H1 (cell line): ENCODE results near the gene PXN. TPM values are rescaled to one million over a fixed set of nuclear protein-coding genes. Genes with fewer than 3 reads are reported as not detected.
A peak's percentile ranks its signal among the peaks of the same experiment; 100 is the strongest.

Experiments used
- CTCF ChIA-PET: fragments of 300-600 bp; sonication (Branson Sonifier 250); formaldehyde crosslinking; loops from one replicate; lab custom pipeline; 2021; ENCODE audit not compliant: partially characterized antibody; lab: Charles Lee
- POLR2A ChIA-PET: fragments of 300-600 bp; sonication (Branson Sonifier 250); formaldehyde crosslinking; loops from one replicate; lab custom pipeline; 2021; ENCODE audit warnings: inconsistent platforms; ENCODE audit not compliant: partially characterized antibody; lab: Charles Lee
- DNase-seq, 2 experiments: peaks; one replicate each; pipeline versions ENCODE4 v3.0.0 to v3.0.0-alpha.2; 2010 to 2022; ENCODE audit warnings: low spot score in 2 of 2, low read depth in 1 of 2, mixed read lengths in 1 of 2
- FAIRE-seq: peaks from 2 replicates; lab custom pipeline; 2011; peaks lifted over from hg19 to GRCh38; lab: Jason Lieb, UNC
- H2AFZ ChIP-seq: 2 replicates; pipeline ENCODE4 v1.8.1; 2012; ENCODE audit warnings: low read length, inconsistent platforms
- H2AK5ac ChIP-seq: 2 replicates; pipeline ENCODE4 v1.6.1; 2013; ENCODE audit warnings: low read depth, low read length
- H2BK120ac ChIP-seq: replicated peaks from 2 replicates; pipeline ENCODE3; 2013; ENCODE audit warnings: low read depth, low read length, inconsistent platforms
- H2BK12ac ChIP-seq: 2 replicates; pipeline ENCODE4 v1.6.1; 2013; ENCODE audit warnings: low read depth, low read length
- H2BK15ac ChIP-seq: 2 replicates; pipeline ENCODE4 v1.6.1; 2013; ENCODE audit warnings: low read length
- H2BK20ac ChIP-seq: 2 replicates; pipeline ENCODE4 v1.6.1; 2013; ENCODE audit warnings: low read length
- H2BK5ac ChIP-seq: 2 replicates; pipeline ENCODE4 v1.6.1; 2013; ENCODE audit warnings: low read depth, low read length
- H3K14ac ChIP-seq: 2 replicates; pipeline ENCODE4 v1.6.1; 2013; ENCODE audit warnings: inconsistent platforms; ENCODE audit not compliant: insufficient read length
- H3K18ac ChIP-seq: 2 replicates; pipeline ENCODE4 v1.6.1; 2013; ENCODE audit warnings: low read length; ENCODE audit errors: extremely low read depth
- H3K23ac ChIP-seq: 2 replicates; pipeline ENCODE4 v1.6.1; 2013; ENCODE audit warnings: inconsistent platforms; ENCODE audit not compliant: insufficient read length
- H3K23me2 ChIP-seq: 2 replicates; pipeline ENCODE4 v1.6.1; 2013; ENCODE audit warnings: low read depth, low read length
- H3K27ac ChIP-seq: 2 replicates; pipeline ENCODE4 v1.6.1; 2011; ENCODE audit warnings: low read depth, low read length, inconsistent platforms
- H3K27me3 ChIP-seq, 4 experiments: replicated peaks in 1 of 4; 1 replicate in 1 of 4; 2 replicates in 3 of 4; pipeline versions ENCODE4 v1.6.1 to v1.8.1; 2011 to 2013; ENCODE audit warnings: low read length in 3 of 4, mild to moderate bottlenecking in 3 of 4, inconsistent platforms in 2 of 4, mixed read lengths in 2 of 4, moderate library complexity in 1 of 4; ENCODE audit not compliant: control insufficient read depth in 3 of 4, insufficient read depth in 3 of 4; ENCODE audit errors: extremely low read depth in 1 of 4
- H3K36me3 ChIP-seq, 4 experiments: 2 replicates each; pipeline versions ENCODE4 v1.6.1 to v1.8.1; 2011 to 2013; ENCODE audit warnings: mild to moderate bottlenecking in 4 of 4, low read length in 3 of 4, moderate library complexity in 2 of 4, control low read depth in 1 of 4, inconsistent platforms in 1 of 4; ENCODE audit not compliant: insufficient read depth in 4 of 4, control insufficient read depth in 2 of 4
- H3K4ac ChIP-seq: replicated peaks from 2 replicates; pipeline ENCODE3; 2013; ENCODE audit warnings: low read length, low read depth, mixed read lengths, inconsistent platforms; ENCODE audit not compliant: insufficient read length
- H3K4me1 ChIP-seq, 4 experiments: replicated peaks in 1 of 4; 1 replicate in 1 of 4; 2 replicates in 3 of 4; pipeline versions ENCODE4 v1.6.1 to v1.8.1; 2011 to 2013; ENCODE audit warnings: low read length in 3 of 4, inconsistent platforms in 2 of 4, mixed read lengths in 1 of 4; ENCODE audit not compliant: insufficient read depth in 4 of 4, control insufficient read depth in 3 of 4
- H3K4me2 ChIP-seq, 2 experiments: 2 replicates each; pipeline versions ENCODE4 v1.6.1 to v1.8.1; 2011 to 2013; ENCODE audit warnings: low read depth in 2 of 2, low read length in 2 of 2, control low read depth in 1 of 2, inconsistent platforms in 1 of 2, mild to moderate bottlenecking in 1 of 2; ENCODE audit not compliant: insufficient read depth in 1 of 2
- H3K4me3 ChIP-seq, 4 experiments: fragments of 200-600, 300-600 bp in 1 of 4; sonication (generic), shearing (Covaris generic), sonication (Bioruptor Twin) in 1 of 4; 2 replicates each; pipeline versions ENCODE4 v1.5.1 to v1.8.1; 2011 to 2016; ENCODE audit warnings: low read length in 4 of 4, low read depth in 3 of 4, control low read depth in 2 of 4, inconsistent platforms in 2 of 4, mild to moderate bottlenecking in 2 of 4, mixed read lengths in 1 of 4, moderate library complexity in 1 of 4; ENCODE audit not compliant: insufficient read depth in 2 of 4; ENCODE audit errors: extremely low read depth in 1 of 4
- H3K56ac ChIP-seq: replicated peaks from 2 replicates; pipeline ENCODE3; 2013; ENCODE audit warnings: low read depth, mild to moderate bottlenecking, mixed read lengths, low read length, inconsistent platforms; ENCODE audit not compliant: insufficient read length
- H3K79me1 ChIP-seq: 2 replicates; pipeline ENCODE4 v1.6.1; 2013; ENCODE audit warnings: low read depth, low read length, control low read depth
- H3K79me2 ChIP-seq, 2 experiments: 2 replicates each; pipeline versions ENCODE4 v1.6.1 to v1.8.1; 2012 to 2013; ENCODE audit warnings: low read length in 2 of 2, mild to moderate bottlenecking in 2 of 2, inconsistent platforms in 1 of 2; ENCODE audit not compliant: insufficient read depth in 2 of 2, control insufficient read depth in 1 of 2
- H3K9ac ChIP-seq, 4 experiments: replicated peaks in 1 of 4; 1 replicate in 1 of 4; 2 replicates in 3 of 4; pipeline versions ENCODE4 v1.6.1 to v1.8.1; 2011 to 2013; ENCODE audit warnings: low read depth in 3 of 4, low read length in 3 of 4, control low read depth in 2 of 4, mild to moderate bottlenecking in 2 of 4, moderate library complexity in 2 of 4, inconsistent platforms in 1 of 4; ENCODE audit errors: extremely low read depth in 1 of 4
- H3K9me3 ChIP-seq, 2 experiments: 2 replicates each; pipeline versions ENCODE4 v1.6.1 to v1.8.1; 2012 to 2013; ENCODE audit warnings: mild to moderate bottlenecking in 2 of 2, moderate library complexity in 2 of 2, control low read depth in 1 of 2, inconsistent platforms in 1 of 2, low read depth in 1 of 2, low read length in 1 of 2, mixed read lengths in 1 of 2; ENCODE audit not compliant: insufficient read depth in 2 of 2
- H4K20me1 ChIP-seq, 2 experiments: replicated peaks in 1 of 2; 2 replicates each; pipeline versions ENCODE3 to v1.8.1; 2011 to 2013; ENCODE audit warnings: inconsistent platforms in 2 of 2, low read length in 2 of 2, mild to moderate bottlenecking in 1 of 2; ENCODE audit not compliant: insufficient read depth in 2 of 2, control insufficient read depth in 1 of 2
- H4K5ac ChIP-seq: 2 replicates; pipeline ENCODE4 v1.6.1; 2013; ENCODE audit warnings: low read length, low read depth, mixed read lengths, inconsistent platforms; ENCODE audit not compliant: insufficient read length
- H4K8ac ChIP-seq: 2 replicates; pipeline ENCODE4 v1.8.0; 2013; ENCODE audit warnings: mild to moderate bottlenecking, moderate library complexity, low read length, inconsistent platforms; ENCODE audit not compliant: insufficient read depth; ENCODE audit errors: extremely low read depth
- H4K91ac ChIP-seq: replicated peaks from 2 replicates; pipeline ENCODE3; 2013; ENCODE audit warnings: low read length, mixed read lengths, inconsistent platforms; ENCODE audit not compliant: insufficient read length
- BRCA1 ChIP-seq: IDR thresholded peaks from 2 replicates; pipeline ENCODE4 v1.6.1; 2012; ENCODE audit warnings: low read depth, low read length, improper control_type of control experiment
- NRF1 ChIP-seq: IDR thresholded peaks from 2 replicates; pipeline ENCODE4 v1.6.1; 2011; ENCODE audit warnings: mild to moderate bottlenecking, low read depth, low read length, improper control_type of control experiment
- RAD21 ChIP-seq, 2 experiments: IDR thresholded peaks in 1 of 2; conservative IDR thresholded peaks in 1 of 2; 2 replicates each; pipeline ENCODE4 v1.6.1; 2011; ENCODE audit warnings: low read depth in 2 of 2, low read length in 2 of 2, improper control_type of control experiment in 1 of 2, inconsistent platforms in 1 of 2, mild to moderate bottlenecking in 1 of 2, moderate library complexity in 1 of 2
- SIN3A ChIP-seq, 2 experiments: IDR thresholded peaks in 1 of 2; conservative IDR thresholded peaks in 1 of 2; 2 replicates each; pipeline ENCODE4 v1.6.1; 2011 to 2012; ENCODE audit warnings: low read length in 2 of 2, improper control_type of control experiment in 1 of 2, low read depth in 1 of 2, mild to moderate bottlenecking in 1 of 2
- WGBS, 2 experiments: shearing (Covaris generic) in 1 of 2; methylation state at CpG; one replicate each; pipeline versions ENCODE4 v1.1.6 to v1.1.7; 2013 to 2015; ENCODE audit warnings: low lambda C conversion rate in 2 of 2, mixed read lengths in 2 of 2, inconsistent platforms in 1 of 2, low coverage in 1 of 2, missing lambda C conversion rate in 1 of 2; ENCODE audit not compliant: insufficient replicate concordance in 2 of 2, insufficient coverage in 1 of 2, insufficient read length in 1 of 2; ENCODE audit errors: extremely low coverage in 1 of 2, missing lambda C conversion rate in 1 of 2; 5-methylcytosine and 5-hydroxymethylcytosine counted together
- polyA plus RNA-seq, 7 experiments: library from polyadenylated mRNA; depleted of rRNA in 3 of 7; stranded (reverse) in 5 of 7; unstranded in 2 of 7; fragments of >200 nt in 5 of 7; fragments of 200-250 nt in 2 of 7; gene quantifications; 1 replicate in 5 of 7; 2 replicates in 1 of 7; 4 replicates in 1 of 7; pipeline versions ENCODE4 v1.2.1 to v1.2.3, GENCODE V29; 2011 to 2013; ENCODE audit warnings: missing spikeins in 2 of 7, mixed read lengths in 2 of 7
- total RNA-seq: library from RNA; stranded (reverse); fragmentation: NEBNext Ultra II Directional; extraction: Animal tissue kit (Norgen Biotek cat#: 25700); gene quantifications from 2 replicates; pipeline ENCODE4 v1.2.1, GENCODE V29; 2021
- TF ChIP-seq, protein P1 (sequence below), 3 experiments: IDR thresholded peaks; 1 replicate in 2 of 3; 2 replicates in 1 of 3; pipeline versions ENCODE4 v1.5.1 to v1.6.1; 2011; ENCODE audit warnings: low read length in 3 of 3, mild to moderate bottlenecking in 3 of 3, inconsistent platforms in 2 of 3, low read depth in 1 of 3, moderate library complexity in 1 of 3; ENCODE audit not compliant: insufficient read depth in 1 of 3; ENCODE audit errors: control extremely low read depth in 1 of 3

PXN gene
- total and polyA plus RNA-seq, 2 of the 8 experiments (the other 6 are each of a cell fraction or from before 2014, with no cell fraction given): 51.0 to 105 TPM

DNA sequence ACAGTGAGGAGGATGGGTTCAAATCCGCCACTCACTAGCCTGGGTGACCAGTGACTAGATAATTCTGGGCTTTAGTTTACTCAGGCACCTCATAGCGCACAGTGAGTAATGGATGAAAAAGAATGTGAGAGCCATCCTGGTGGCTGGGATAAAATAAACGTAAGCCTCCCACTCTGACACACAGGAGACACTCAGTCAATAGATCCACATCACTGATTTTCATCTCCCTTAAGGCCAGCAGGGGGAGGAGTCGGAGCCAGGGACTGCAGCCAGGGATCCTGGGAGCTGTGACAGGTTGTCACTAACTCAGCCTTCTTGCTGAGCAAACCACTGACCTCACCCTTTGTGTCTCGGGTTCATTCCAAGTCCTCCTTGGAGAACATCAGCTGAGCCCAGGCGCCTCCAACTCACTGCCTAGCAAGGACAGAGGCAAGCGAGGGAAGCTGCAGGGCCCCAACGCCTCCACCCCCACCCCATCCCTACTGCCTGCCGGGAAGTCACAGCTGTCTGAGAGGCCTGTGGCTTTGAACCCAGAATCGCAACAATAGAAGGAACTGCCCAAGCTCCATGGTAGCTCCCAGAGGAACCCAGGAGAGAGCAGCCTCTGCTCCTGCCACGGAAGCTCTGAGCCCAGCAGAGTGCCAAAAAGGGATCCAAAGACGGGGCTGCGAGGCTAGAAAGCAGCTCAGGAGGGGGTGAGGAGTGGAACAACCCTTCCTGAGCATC, 30.7 kb downstream of the PXN start:
- Histone ChIP-seq H2AK5ac (no peak overlapping the region), H3K27ac (no peak overlapping the region), H3K79me2 (peaks cover 0 to 70% of the 10 kb centered on the region in 2 experiments; a peak in 2 of 4 replicates), H2BK20ac (0 out of 2 replicates have a peak overlapping the region, but pooled peaks have one; percentile 38), H2AFZ (no peak overlapping the region), H4K91ac (no peak overlapping the region), H3K36me3 (no peaks in the 10 kb centered on the region), H3K23ac (no peak overlapping the region), H3K56ac (no peak overlapping the region), H2BK5ac (peak overlapping the region; percentile 71; the same call in 1 of the 2 replicates), H3K4ac (no peak overlapping the region), H2BK120ac (no peak overlapping the region), H3K4me2 (0 out of 4 replicates have a peak overlapping the region, but pooled peaks of 1 of the 2 experiments have one; percentile 10)
- CTCF ChIA-PET: interaction anchor here (0.6 to 34.8 kb wide), 21 partner anchors 10 to 635 kb away, joined by 3 to 930 read pairs (median 3); partner anchors contain the start of genes PXN, RPLP0 and SIRT4
- no peak for FAIRE-seq
- TF ChIP-seq NRF1 (no peak), SIN3A (conservative IDR thresholded peaks at IDR 0.05 in 1 of 2, IDR thresholded peaks at IDR 0.05 in 1 of 2; ENCODE audit: low read depth in 1 of 2, low read length in 2 of 2) (peak; percentile 57 to 70; a peak in 2 of 4 replicates), BRCA1 (no peak), RAD21 (IDR thresholded peaks at IDR 0.05 in 1 of 2, conservative IDR thresholded peaks at IDR 0.05 in 1 of 2; ENCODE audit: low read depth in 2 of 2, low read length in 2 of 2) (peak; percentile 38 to 46; a peak in 3 of 4 replicates)
- TF ChIP-seq, protein P1, sequence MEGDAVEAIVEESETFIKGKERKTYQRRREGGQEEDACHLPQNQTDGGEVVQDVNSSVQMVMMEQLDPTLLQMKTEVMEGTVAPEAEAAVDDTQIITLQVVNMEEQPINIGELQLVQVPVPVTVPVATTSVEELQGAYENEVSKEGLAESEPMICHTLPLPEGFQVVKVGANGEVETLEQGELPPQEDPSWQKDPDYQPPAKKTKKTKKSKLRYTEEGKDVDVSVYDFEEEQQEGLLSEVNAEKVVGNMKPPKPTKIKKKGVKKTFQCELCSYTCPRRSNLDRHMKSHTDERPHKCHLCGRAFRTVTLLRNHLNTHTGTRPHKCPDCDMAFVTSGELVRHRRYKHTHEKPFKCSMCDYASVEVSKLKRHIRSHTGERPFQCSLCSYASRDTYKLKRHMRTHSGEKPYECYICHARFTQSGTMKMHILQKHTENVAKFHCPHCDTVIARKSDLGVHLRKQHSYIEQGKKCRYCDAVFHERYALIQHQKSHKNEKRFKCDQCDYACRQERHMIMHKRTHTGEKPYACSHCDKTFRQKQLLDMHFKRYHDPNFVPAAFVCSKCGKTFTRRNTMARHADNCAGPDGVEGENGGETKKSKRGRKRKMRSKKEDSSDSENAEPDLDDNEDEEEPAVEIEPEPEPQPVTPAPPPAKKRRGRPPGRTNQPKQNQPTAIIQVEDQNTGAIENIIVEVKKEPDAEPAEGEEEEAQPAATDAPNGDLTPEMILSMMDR (IDR thresholded peaks at IDR 0.05; ENCODE audit: control extremely low read depth in 1 of 3, insufficient read depth in 1 of 3, low read depth in 1 of 3, low read length in 3 of 3): peak; percentile 57 to 67 (median 57)
- TF ChIP-seq, all 59 proteins: peak for 3
- Histone ChIP-seq H2BK12ac (0 out of 2 replicates have a peak overlapping the region, but pooled peaks have one; percentile 0), H3K79me1 (peaks cover 13% of the 10 kb centered on the region; the same call in 1 of the 2 replicates), H3K14ac (no peak overlapping the region), H4K20me1 (peaks cover 2 to 12% of the 10 kb centered on the region in 2 experiments), H3K27me3 (no peaks in the 10 kb centered on the region), H3K9ac (no peak overlapping the region), H3K18ac (0 out of 2 replicates have a peak overlapping the region, but pooled peaks have one; percentile 48), H3K4me1 (peaks cover 34 to 57% (median 38%) of the 10 kb centered on the region in 4 experiments), H2BK15ac (no peak overlapping the region), H4K5ac (no peak overlapping the region), H3K4me3 (no peak overlapping the region), H3K23me2 (no peaks in the 10 kb centered on the region; the same call in 1 of the 2 replicates), H3K9me3 (no peaks in the 10 kb centered on the region), H4K8ac (no peak overlapping the region)
- DNase-seq: no peak
- WGBS, 2 experiments: 76% methylated on average over 13 of the region's 13 CpGs; no CpG with 5 or more reads in 1 of the 2 experiments
- POLR2A ChIA-PET: interaction anchor here (67.0 to 88.3 kb wide), 2 partner anchors 6 to 33 kb away, joined by 4270 read pairs; partner anchors contain the start of genes GCN1, PXN, RNU4-1 and RNU4-2
